PC-9 (cell line): ENCODE measurements around the gene CLINT1. TPM values are rescaled to one million over a fixed set of nuclear protein-coding genes. Genes with fewer than 3 reads are reported as not detected.
"Not testable (repeated sequence)": the region's sequence is repeated elsewhere in the genome, so short reads cannot be mapped to it uniquely, and the experiment has no call there.

ENCODE experiments used
- BruUV-seq: library from RNA; stranded (reverse); fragments of 400-500 nt; replicated peaks from 2 replicates; lab custom pipeline; 2021; lab: Mats Ljungman, UMichigan
- CTCF ChIA-PET: fragments of 300-600 bp; sonication (Branson Sonifier 250); formaldehyde crosslinking; loops from one replicate; lab custom pipeline; 2022; ENCODE audit warnings: antibody characterized with exemption; lab: Charles Lee
- POLR2A ChIA-PET: fragments of 300-600 bp; sonication (Branson Sonifier 250); formaldehyde crosslinking; loops from one replicate; lab custom pipeline; 2022; ENCODE audit warnings: antibody characterized with exemption; ENCODE audit not compliant: unreplicated experiment; lab: Charles Lee
- DNase-seq, 2 experiments: peaks; one replicate each; pipeline versions ENCODE4 v3.0.0 to v3.0.0-alpha.2; 2015 to 2022; ENCODE audit warnings: mixed read lengths in 1 of 2
- H2AFZ ChIP-seq: fragments of 200-600 bp; sonication (generic); 2 replicates; pipeline ENCODE4 v1.8.1; 2017; ENCODE audit warnings: antibody characterized with exemption
- H3F3A ChIP-seq: fragments of 200-600 bp; sonication (generic); 2 replicates; pipeline ENCODE4 v1.8.1; 2017; ENCODE audit warnings: antibody characterized with exemption, mild to moderate bottlenecking, low read depth; ENCODE audit not compliant: insufficient read depth
- H3K27ac ChIP-seq: fragments of 200-600 bp; sonication (generic); 2 replicates; pipeline ENCODE4 v1.6.1; 2016; ENCODE audit warnings: mixed run types
- H3K27me3 ChIP-seq: fragments of 200-600 bp; sonication (generic); 2 replicates; pipeline ENCODE4 v1.6.1; 2016; ENCODE audit warnings: low read depth, mixed run types; ENCODE audit not compliant: insufficient read depth
- H3K36me3 ChIP-seq: fragments of 200-600 bp; sonication (generic); 2 replicates; pipeline ENCODE4 v1.6.1; 2016; ENCODE audit warnings: low read depth, mixed run types
- H3K4me1 ChIP-seq: fragments of 200-600 bp; sonication (generic); replicated peaks from 2 replicates; pipeline ENCODE4 v1.6.1; 2016; ENCODE audit warnings: mixed run types; ENCODE audit not compliant: insufficient read depth
- H3K4me2 ChIP-seq: fragments of 200-600 bp; sonication (generic); 2 replicates; pipeline ENCODE4 v1.6.1; 2017; ENCODE audit warnings: mixed run types
- H3K4me3 ChIP-seq: fragments of 200-600 bp; sonication (generic); 2 replicates; pipeline ENCODE4 v1.6.1; 2016; ENCODE audit warnings: mixed run types
- H3K79me2 ChIP-seq: fragments of 200-600 bp; sonication (generic); 2 replicates; pipeline ENCODE4 v1.6.1; 2017; ENCODE audit warnings: low read depth, mixed run types
- H3K9me2 ChIP-seq: fragments of 200-600 bp; sonication (generic); 2 replicates; pipeline ENCODE4 v1.8.1; 2017; ENCODE audit warnings: mild to moderate bottlenecking; ENCODE audit not compliant: insufficient read depth
- H3K9me3 ChIP-seq: fragments of 200-600 bp; sonication (generic); 2 replicates; pipeline ENCODE4 v1.8.1; 2016; ENCODE audit warnings: low read depth; ENCODE audit not compliant: insufficient read depth
- H4K20me1 ChIP-seq: fragments of 200-600 bp; sonication (generic); 2 replicates; pipeline ENCODE4 v1.8.1; 2017; ENCODE audit not compliant: insufficient read depth
- EZH2 ChIP-seq: fragments of 200-600 bp; sonication (generic); IDR thresholded peaks from 2 replicates; pipeline ENCODE4 v1.8.0; 2017; ENCODE audit warnings: antibody characterized with exemption, low read depth
- intact Hi-C: fragments of 100-400 bp; cut with micrococcal nuclease; formaldehyde crosslinking; loops from one replicate; pipeline ENCODE4 v1.10.0; 2022; ENCODE audit not compliant: unreplicated experiment
- total RNA-seq: library from RNA; stranded (reverse); gene quantifications from 2 replicates; pipeline ENCODE4 v1.2.3, GENCODE V29; 2021
- TF ChIP-seq, protein P1 (sequence below): fragments of 200-600 bp; sonication (generic); conservative IDR thresholded peaks from 2 replicates; pipeline ENCODE4 v1.6.1; 2017; ENCODE audit warnings: mixed run types, antibody characterized with exemption, mild to moderate bottlenecking, moderate library complexity

CLINT1 gene
- total RNA-seq, 1 experiment from 2014 or later = 95.8 TPM

DNA sequence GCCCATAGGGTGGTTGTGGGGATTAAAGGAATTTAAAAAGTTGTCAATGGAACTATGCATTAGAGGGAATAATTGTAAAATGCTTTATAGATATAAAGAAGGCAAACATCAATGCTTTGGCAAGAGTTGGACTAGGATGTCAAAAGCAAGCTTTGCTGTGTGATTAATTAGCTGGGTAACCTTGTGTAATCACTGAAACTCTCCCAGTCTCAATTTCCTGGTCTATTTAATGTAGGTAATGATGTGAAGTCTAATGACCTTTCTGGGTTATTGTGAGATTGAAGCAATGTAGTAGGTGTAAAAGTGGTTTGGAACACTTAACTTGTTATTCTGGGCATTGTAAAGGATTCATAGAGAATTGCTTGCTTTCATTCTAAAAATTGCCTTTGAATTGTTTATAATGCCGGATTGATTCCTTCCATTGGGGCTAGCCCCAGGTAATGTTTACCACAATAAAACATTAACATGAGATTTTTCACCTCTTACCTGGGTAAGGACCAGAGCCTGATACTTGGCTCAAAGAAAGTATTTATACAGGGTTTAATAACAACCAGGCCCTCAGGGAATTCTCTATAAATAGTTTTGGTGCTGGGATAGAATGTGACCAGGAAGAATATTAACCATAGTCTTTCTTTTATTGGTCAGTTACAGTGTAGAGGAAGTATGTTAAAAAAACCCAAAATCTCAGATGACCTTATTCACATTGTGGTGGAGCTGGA lies 30.0 kb upstream of the CLINT1 start:
- no TSS peak for BruUV-seq
- H3K4me2 ChIP-seq = peak overlapping the region; percentile 40
- ChIA-PET POLR2A (no interaction called here), CTCF (no interaction called here)
- H3K9me2 ChIP-seq = no peaks in the 10 kb centered on the region
- peaks cover 13% of the 10 kb centered on the region; the same call in 1 of the 2 replicates for H3F3A ChIP-seq
- no peak overlapping the region for H3K4me3 ChIP-seq
- no peaks in the 10 kb centered on the region for H3K27me3 ChIP-seq
- no peak overlapping the region for H2AFZ ChIP-seq
- intact Hi-C loops = no loop called here
- H3K36me3 ChIP-seq = no peaks in the 10 kb centered on the region
- H3K9me3 ChIP-seq = no peaks in the 10 kb centered on the region; the same call in 1 of the 2 replicates
- no peaks in the 10 kb centered on the region for H4K20me1 ChIP-seq
- peak in 1 of 2 experiments; percentile 87 for DNase-seq
- H3K4me1 ChIP-seq = peaks cover 16% of the 10 kb centered on the region
- no peaks in the 10 kb centered on the region for H3K79me2 ChIP-seq
- TF ChIP-seq, protein P1, sequence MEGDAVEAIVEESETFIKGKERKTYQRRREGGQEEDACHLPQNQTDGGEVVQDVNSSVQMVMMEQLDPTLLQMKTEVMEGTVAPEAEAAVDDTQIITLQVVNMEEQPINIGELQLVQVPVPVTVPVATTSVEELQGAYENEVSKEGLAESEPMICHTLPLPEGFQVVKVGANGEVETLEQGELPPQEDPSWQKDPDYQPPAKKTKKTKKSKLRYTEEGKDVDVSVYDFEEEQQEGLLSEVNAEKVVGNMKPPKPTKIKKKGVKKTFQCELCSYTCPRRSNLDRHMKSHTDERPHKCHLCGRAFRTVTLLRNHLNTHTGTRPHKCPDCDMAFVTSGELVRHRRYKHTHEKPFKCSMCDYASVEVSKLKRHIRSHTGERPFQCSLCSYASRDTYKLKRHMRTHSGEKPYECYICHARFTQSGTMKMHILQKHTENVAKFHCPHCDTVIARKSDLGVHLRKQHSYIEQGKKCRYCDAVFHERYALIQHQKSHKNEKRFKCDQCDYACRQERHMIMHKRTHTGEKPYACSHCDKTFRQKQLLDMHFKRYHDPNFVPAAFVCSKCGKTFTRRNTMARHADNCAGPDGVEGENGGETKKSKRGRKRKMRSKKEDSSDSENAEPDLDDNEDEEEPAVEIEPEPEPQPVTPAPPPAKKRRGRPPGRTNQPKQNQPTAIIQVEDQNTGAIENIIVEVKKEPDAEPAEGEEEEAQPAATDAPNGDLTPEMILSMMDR = no peak
- TF ChIP-seq EZH2 = no peak
- H3K27ac ChIP-seq = peak overlapping the region; percentile 74

DNA sequence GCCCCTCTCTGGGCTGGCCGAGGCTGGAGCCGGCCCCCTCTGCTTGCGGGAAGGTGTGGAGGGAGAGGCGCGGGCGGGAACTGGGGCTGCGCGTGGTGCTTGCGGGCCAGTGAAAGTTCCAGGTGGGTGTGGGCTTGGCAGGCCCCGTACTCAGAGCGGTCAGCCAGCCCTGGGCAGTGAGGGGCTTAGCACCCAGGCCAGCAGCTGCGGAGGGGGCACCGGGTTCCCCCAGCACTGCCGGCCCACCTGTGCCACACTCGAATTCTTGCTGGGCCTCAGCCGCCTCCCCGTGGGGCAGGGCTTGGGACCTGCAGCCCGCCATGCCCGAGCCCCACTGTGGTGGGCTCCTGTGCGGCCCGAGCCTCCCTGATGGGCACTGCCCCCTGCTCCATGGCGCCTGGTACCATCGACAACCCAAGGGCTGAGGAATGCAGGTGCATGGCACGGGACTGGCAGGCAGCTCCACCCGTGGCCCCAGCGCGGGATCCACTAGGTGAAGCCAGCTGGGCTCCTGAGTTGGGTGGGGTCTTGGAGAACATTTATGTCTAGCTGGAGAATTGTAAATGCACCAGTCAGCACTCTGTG lies 27.9 kb upstream of the CLINT1 start:
- H3K79me2 ChIP-seq = no peaks in the 10 kb centered on the region
- no peak overlapping the region for H3K4me3 ChIP-seq
- intact Hi-C loops = no loop called here
- H3K4me2 ChIP-seq = no peak overlapping the region
- H4K20me1 ChIP-seq = no peaks in the 10 kb centered on the region
- no peak overlapping the region for H2AFZ ChIP-seq
- no peaks in the 10 kb centered on the region for H3K27me3 ChIP-seq
- no TSS peak for BruUV-seq
- H3K9me3 ChIP-seq = no peaks in the 10 kb centered on the region; the same call in 1 of the 2 replicates
- ChIA-PET CTCF (no interaction called here), POLR2A (no interaction called here)
- DNase-seq = no peak
- no peaks in the 10 kb centered on the region for H3K9me2 ChIP-seq
- no peak for TF ChIP-seq EZH2
- TF ChIP-seq, protein P1 = no peak
- no peak overlapping the region for H3K27ac ChIP-seq
- no peaks in the 10 kb centered on the region for H3K36me3 ChIP-seq
- peaks cover 13% of the 10 kb centered on the region; the same call in 1 of the 2 replicates for H3F3A ChIP-seq
- H3K4me1 ChIP-seq = peaks cover 16% of the 10 kb centered on the region

DNA sequence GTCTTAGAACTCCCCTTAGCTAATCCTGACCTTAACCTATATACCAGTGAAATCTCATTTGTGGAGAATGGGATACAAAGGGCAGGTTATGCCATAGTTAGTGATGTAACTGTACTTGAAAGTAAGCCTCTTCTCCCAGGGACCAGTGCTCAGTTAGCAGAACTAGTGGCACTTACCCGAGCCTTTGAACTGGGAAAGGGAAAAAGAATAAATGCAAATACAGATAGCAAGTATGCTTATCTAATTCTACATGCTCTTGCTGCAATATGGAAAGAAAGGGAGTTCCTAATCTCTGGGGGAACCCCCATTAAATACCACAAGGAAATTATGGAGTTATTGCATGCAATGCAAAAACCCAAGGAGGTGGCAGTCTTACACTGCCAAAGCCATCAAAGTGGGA lies 26.1 kb upstream of the CLINT1 start:
- BruUV-seq, POLR2A ChIA-PET, H3K79me2 ChIP-seq, intact Hi-C loops, CTCF ChIA-PET, H3K27ac ChIP-seq, H3K9me2 ChIP-seq, H3K4me2 ChIP-seq, H2AFZ ChIP-seq, DNase-seq, H3K4me3 ChIP-seq, H4K20me1 ChIP-seq, H3K27me3 ChIP-seq, H3K36me3 ChIP-seq, H3K9me3 ChIP-seq: not testable (repeated sequence)
- peaks cover 16% of the 10 kb centered on the region for H3K4me1 ChIP-seq
- peaks cover 13% of the 10 kb centered on the region; the same call in 1 of the 2 replicates for H3F3A ChIP-seq

DNA sequence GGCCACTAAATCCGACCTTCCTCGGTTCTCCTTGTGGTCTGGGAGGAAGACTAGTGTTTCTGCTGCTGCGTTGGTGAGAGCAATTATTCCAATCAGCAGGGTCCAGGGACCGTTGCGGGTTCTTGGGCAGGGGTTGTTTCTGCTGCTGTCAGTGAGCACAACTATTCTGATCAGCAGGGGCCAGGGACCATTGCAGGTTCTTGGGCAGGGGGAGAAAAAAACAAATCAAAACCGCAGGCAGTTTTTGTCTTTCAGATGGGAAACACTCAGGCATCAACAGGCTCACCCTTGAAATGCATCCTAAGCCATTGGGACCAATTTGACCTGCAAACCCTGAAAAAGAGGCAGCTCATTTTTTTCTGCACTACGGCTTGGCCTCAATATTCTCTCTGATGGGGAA lies 22.6 kb upstream of the CLINT1 start:
- H3K9me2 ChIP-seq, POLR2A ChIA-PET, H3K4me2 ChIP-seq, H3K79me2 ChIP-seq, H2AFZ ChIP-seq, H4K20me1 ChIP-seq, H3K27ac ChIP-seq, H3K36me3 ChIP-seq, H3F3A ChIP-seq, H3K9me3 ChIP-seq, H3K4me1 ChIP-seq, H3K27me3 ChIP-seq, H3K4me3 ChIP-seq, CTCF ChIA-PET, intact Hi-C loops, BruUV-seq, DNase-seq: not testable (repeated sequence)
